HFFc6 (cell line): ENCODE results near the gene ST3GAL2. TPM values are rescaled to one million over a fixed set of nuclear protein-coding genes. Genes with fewer than 3 reads are reported as not detected.
A peak's percentile ranks its signal among the peaks of the same experiment; 100 is the strongest.
"Not testable (repeated sequence)": the region's sequence is repeated elsewhere in the genome, so short reads cannot be mapped to it uniquely, and the experiment has no call there.

ENCODE experiments used
- DNase-seq: peaks from one replicate; pipeline ENCODE4 v3.0.0-alpha.2; 2018
- H3K27ac Mint-ChIP-seq: 2 replicates; pipeline ENCODE4 v1.8.0; 2020; ENCODE audit warnings: mild to moderate bottlenecking, mixed read lengths
- H3K27me3 Mint-ChIP-seq: 2 replicates; pipeline ENCODE4 v1.8.0; 2021; ENCODE audit warnings: mild to moderate bottlenecking, moderate library complexity, mixed read lengths; ENCODE audit not compliant: insufficient read depth
- H3K36me3 Mint-ChIP-seq: 2 replicates; pipeline ENCODE4 v1.8.0; 2021; ENCODE audit warnings: low read depth, mixed read lengths
- H3K4me1 Mint-ChIP-seq: 2 replicates; pipeline ENCODE4 v1.8.0; 2020; ENCODE audit warnings: low read depth, mixed read lengths
- H3K4me3 Mint-ChIP-seq: 2 replicates; pipeline ENCODE4 v1.8.0; 2020; ENCODE audit warnings: mild to moderate bottlenecking, moderate library complexity, mixed read lengths
- H3K9me3 Mint-ChIP-seq: 2 replicates; pipeline ENCODE4 v1.8.0; 2020; ENCODE audit warnings: mild to moderate bottlenecking, mixed read lengths
- CTCF ChIP-seq: fragments of 200-600 bp; sonication (generic); IDR thresholded peaks from 2 replicates; pipeline ENCODE4 v1.5.0; 2021; ENCODE audit warnings: antibody characterized with exemption, mild to moderate bottlenecking
- total RNA-seq, 6 experiments: library from RNA; stranded (reverse); fragmentation: NEBNext Ultra II Directional; extraction: Animal tissue kit (Norgen Biotek cat#: 25700); gene quantifications; 2 replicates in 1 of 6; 3 replicates in 5 of 6; pipeline ENCODE4 v1.2.3, GENCODE V29; 2021

The ST3GAL2 gene
- total RNA-seq, 6 experiments from 2014 or later, result 25.4 to 31.2 (median 26.3) TPM

DNA sequence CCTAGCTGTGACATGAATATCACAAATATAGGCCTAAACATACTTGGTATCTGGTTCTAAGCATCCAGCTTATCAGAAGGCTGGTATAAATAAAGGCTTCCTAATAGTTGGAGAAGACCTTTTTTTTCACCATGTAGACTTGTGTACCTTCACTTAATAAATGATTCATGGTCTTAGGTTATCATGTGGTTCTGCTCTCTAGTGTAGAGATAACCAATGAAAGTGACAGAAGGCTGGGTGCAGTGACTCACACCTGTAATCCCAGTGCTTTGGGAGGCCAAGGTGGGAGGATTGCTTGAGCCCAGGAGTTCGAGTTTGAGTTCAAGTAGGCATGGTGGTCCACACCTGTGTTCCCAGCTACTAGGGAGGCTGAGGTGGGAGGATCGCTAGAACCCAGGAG is 89.1 kb downstream of the ST3GAL2 start:
- Mint-ChIP-seq H3K9me3 (no peaks in the 10 kb centered on the region), H3K4me1 (peaks cover 38% of the 10 kb centered on the region), H3K4me3 (no peak overlapping the region), H3K27me3 (no peaks in the 10 kb centered on the region), H3K36me3 (peaks cover 27% of the 10 kb centered on the region), H3K27ac (no peak overlapping the region)
- no peak for DNase-seq
- no peak for TF ChIP-seq CTCF

GRCh38 chr16:70348991-70349390 is 89.9 kb downstream of the ST3GAL2 start:
- H3K9me3 Mint-ChIP-seq, result no peaks in the 10 kb centered on the region
- H3K4me1 Mint-ChIP-seq, result peaks cover 38% of the 10 kb centered on the region
- H3K27me3 Mint-ChIP-seq, result no peaks in the 10 kb centered on the region
- H3K27ac Mint-ChIP-seq, result peak overlapping the region; percentile 29; the same call in 1 of the 2 replicates
- no peak for TF ChIP-seq CTCF
- H3K36me3 Mint-ChIP-seq, result peaks cover 27% of the 10 kb centered on the region
- no peak overlapping the region for H3K4me3 Mint-ChIP-seq
- DNase-seq, result no peak

DNA sequence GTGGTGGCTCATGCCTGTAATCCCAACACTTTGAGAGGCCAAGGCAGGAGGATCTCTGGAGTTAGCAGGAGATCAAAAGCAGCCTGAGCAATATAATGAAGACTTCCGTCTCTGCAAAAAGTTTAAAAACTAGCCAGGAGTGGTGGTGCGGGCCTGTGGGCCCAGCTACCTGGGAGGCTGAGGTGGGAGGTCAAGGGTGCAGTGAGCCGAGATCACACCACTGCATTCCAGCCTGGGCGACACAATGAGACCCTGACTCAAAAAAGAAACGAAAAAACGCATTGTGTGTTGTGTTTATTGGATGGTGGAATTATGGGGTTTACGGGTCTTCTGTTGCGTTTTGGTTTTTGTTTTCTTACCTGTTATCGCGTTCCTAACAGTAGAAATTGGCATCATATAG is 93.1 kb downstream of the ST3GAL2 start:
- Mint-ChIP-seq H3K4me3 (peak overlapping the region; percentile 98), H3K9me3 (no peaks in the 10 kb centered on the region), H3K4me1 (peaks cover 38% of the 10 kb centered on the region), H3K27ac (peak overlapping the region; percentile 99), H3K27me3 (peaks cover 2% of the 10 kb centered on the region; the same call in 1 of the 2 replicates), H3K36me3 (peaks cover 21% of the 10 kb centered on the region)
- no peak for DNase-seq
- TF ChIP-seq CTCF, result no peak

- H3K27me3 Mint-ChIP-seq, result peaks cover 2% of the 10 kb centered on the region; the same call in 1 of the 2 replicates
- peaks cover 5% of the 10 kb centered on the region; the same call in 1 of the 2 replicates for H3K36me3 Mint-ChIP-seq
- H3K4me1 Mint-ChIP-seq, result peaks cover 7% of the 10 kb centered on the region
- TF ChIP-seq CTCF, result no peak
- DNase-seq, result no peak
- H3K9me3 Mint-ChIP-seq, result no peaks in the 10 kb centered on the region
- no peak overlapping the region for H3K4me3 Mint-ChIP-seq
- H3K27ac Mint-ChIP-seq, result no peak overlapping the region
Measured at GRCh38 chr16:70342016-70342415, 96.9 kb downstream of the ST3GAL2 start.

DNA sequence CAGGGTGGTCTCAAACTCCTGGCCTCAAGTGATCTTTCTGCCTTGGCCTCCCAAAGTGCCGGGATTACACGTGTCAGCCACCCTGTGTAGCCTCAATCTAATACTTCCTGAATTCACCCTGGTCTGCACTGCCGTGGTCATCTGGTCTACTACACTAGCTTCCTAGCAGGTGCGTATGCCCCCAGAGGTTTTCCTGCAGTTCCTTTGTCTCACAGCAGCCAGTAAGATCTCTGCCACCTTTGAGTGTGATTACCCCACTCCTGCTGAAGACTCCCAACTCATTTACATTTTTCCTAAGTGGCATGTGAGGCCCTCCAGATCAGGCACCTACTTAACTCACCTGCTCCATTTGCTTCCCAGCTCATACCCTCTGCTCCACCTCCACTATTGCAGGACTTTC is 97.3 kb downstream of the ST3GAL2 start:
- Mint-ChIP-seq H3K36me3 (0 out of 2 replicates have a peak, but pooled peaks cover 5% of the 10 kb centered on the region), H3K27me3 (peaks cover 2% of the 10 kb centered on the region; the same call in 1 of the 2 replicates), H3K4me1 (peaks cover 7% of the 10 kb centered on the region), H3K9me3 (no peaks in the 10 kb centered on the region), H3K4me3 (no peak overlapping the region), H3K27ac (no peak overlapping the region)
- no peak for TF ChIP-seq CTCF
- no peak for DNase-seq

DNA sequence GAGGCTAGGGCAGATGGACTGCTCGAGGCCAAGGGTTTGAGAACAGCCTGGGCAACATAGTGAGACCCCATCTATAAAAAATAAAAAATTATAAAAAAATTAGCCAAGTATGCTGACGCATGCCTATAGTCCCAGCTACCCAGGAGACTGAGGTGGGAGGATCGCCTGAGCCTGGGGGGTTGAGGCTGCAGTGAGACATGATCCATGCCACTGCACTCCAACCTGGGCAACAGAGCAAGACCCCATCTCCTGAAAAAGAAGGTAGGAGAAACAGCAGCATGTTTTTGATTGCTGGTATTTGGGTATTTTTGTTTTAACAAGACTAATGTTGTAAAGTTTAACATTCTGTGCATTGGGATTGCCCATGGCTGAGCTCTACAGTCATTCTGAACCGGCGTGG is 101.1 kb downstream of the ST3GAL2 start:
- Mint-ChIP-seq H3K9me3 (no peaks in the 10 kb centered on the region), H3K4me3 (no peak overlapping the region), H3K36me3 (peaks cover 9% of the 10 kb centered on the region; the same call in 1 of the 2 replicates), H3K27ac (no peak overlapping the region), H3K4me1 (no peaks in the 10 kb centered on the region), H3K27me3 (peaks cover 2% of the 10 kb centered on the region)
- no peak for DNase-seq
- TF ChIP-seq CTCF, result no peak

- not testable (repeated sequence) for H3K4me1 Mint-ChIP-seq, H3K9me3 Mint-ChIP-seq, H3K4me3 Mint-ChIP-seq, H3K27me3 Mint-ChIP-seq, DNase-seq
- peaks cover 14% of the 10 kb centered on the region for H3K36me3 Mint-ChIP-seq
- H3K27ac Mint-ChIP-seq, result peak overlapping the region; percentile 37; the same call in 1 of the 2 replicates
Measured at GRCh38 chr16:70332728-70333127, 106.2 kb downstream of the ST3GAL2 start.
